K562 (cell line): ENCODE results near the gene SCAP. TPM values are rescaled to one million over a fixed set of nuclear protein-coding genes. Genes with fewer than 3 reads are reported as not detected.

ENCODE experiments used
- ARNT ChIP-seq, 2 experiments: fragments of 450-650 bp; IDR thresholded peaks; 2 replicates each; pipeline ENCODE4 v1.6.1; 2016; ENCODE audit warnings: mild to moderate bottlenecking in 1 of 2
- BHLHE40 ChIP-seq: IDR thresholded peaks from 2 replicates; pipeline ENCODE4 v1.6.1; 2011; ENCODE audit warnings: low read length, improper control_type of control experiment
- DDX20 ChIP-seq: fragments of 450-650 bp; IDR thresholded peaks from 2 replicates; pipeline ENCODE4 v1.6.1; 2016; ENCODE audit warnings: missing genetic modification characterization, low read depth, mild to moderate bottlenecking, missing compliant biosample characterization, moderate library complexity
- E2F5 ChIP-seq: sonication (generic); formaldehyde crosslinking; IDR thresholded peaks from 2 replicates; pipeline ENCODE4 v1.8.0; 2022; ENCODE audit warnings: mild to moderate bottlenecking, missing genetic modification reagents
- ETV1 ChIP-seq: fragments of 450-650 bp; conservative IDR thresholded peaks from 2 replicates; pipeline ENCODE4 v1.6.1; 2016; ENCODE audit warnings: missing genetic modification characterization, control low read depth, low read depth, missing compliant biosample characterization
- HNRNPLL ChIP-seq: fragments of 200-400 bp; formaldehyde crosslinking; IDR thresholded peaks from 2 replicates; pipeline ENCODE4 v1.6.1; 2017; ENCODE audit warnings: low read length, low read depth, mild to moderate bottlenecking; ENCODE audit not compliant: poor library complexity, severe bottlenecking
- KAT8 ChIP-seq: fragments of 450-650 bp; IDR thresholded peaks from 2 replicates; pipeline ENCODE4 v1.6.1; 2016; ENCODE audit warnings: low read depth, mild to moderate bottlenecking
- KDM4B ChIP-seq, 2 experiments: fragments of 450-650 bp in 1 of 2; sonication (generic) in 1 of 2; IDR thresholded peaks; 2 replicates each; pipeline ENCODE4 v1.6.1; 2016 to 2017; ENCODE audit warnings: borderline replicate concordance in 2 of 2, antibody characterized with exemption in 1 of 2, low read depth in 1 of 2, mild to moderate bottlenecking in 1 of 2
- KDM5B ChIP-seq: fragments of 200-600 bp; sonication (generic); IDR thresholded peaks from 2 replicates; pipeline ENCODE4 v1.6.1; 2012; ENCODE audit warnings: low read depth, mild to moderate bottlenecking, moderate library complexity, low read length, control low read depth, inconsistent platforms; ENCODE audit not compliant: insufficient replicate concordance
- MECOM ChIP-seq: fragments of 250-450 bp; sonication (Bioruptor Pico); IDR thresholded peaks from 2 replicates; pipeline ENCODE4 v1.8.0; 2022; ENCODE audit warnings: inconsistent platforms
- MIER1 ChIP-seq: fragments of 450-650 bp; IDR thresholded peaks from 2 replicates; pipeline ENCODE4 v1.6.1; 2016; ENCODE audit warnings: antibody characterized with exemption, mild to moderate bottlenecking, low read depth
- MLX ChIP-seq, 2 experiments: fragments of 450-650 bp in 1 of 2; sonication (generic) in 1 of 2; formaldehyde crosslinking; conservative IDR thresholded peaks; 2 replicates each; pipeline versions ENCODE4 v1.4.0 to v1.8.1; 2020 to 2022; ENCODE audit warnings: mild to moderate bottlenecking in 1 of 2, missing genetic modification reagents in 1 of 2
- PATZ1 ChIP-seq: fragments of 250-450 bp; sonication (Bioruptor Pico); IDR thresholded peaks from 2 replicates; pipeline ENCODE4 v1.5.0; 2020; ENCODE audit warnings: mild to moderate bottlenecking, borderline replicate concordance
- POLR2AphosphoS5 ChIP-seq: IDR thresholded peaks from 2 replicates; pipeline ENCODE4 v1.6.1; 2011; ENCODE audit warnings: mild to moderate bottlenecking, low read depth, low read length, moderate library complexity; ENCODE audit not compliant: control insufficient read depth, insufficient read depth
- PRPF4 ChIP-seq: fragments of 200-400 bp; formaldehyde crosslinking; IDR thresholded peaks from one replicate; pipeline ENCODE4 v1.6.1; 2017; ENCODE audit warnings: low read length, low read depth, mild to moderate bottlenecking; ENCODE audit not compliant: insufficient read depth, poor library complexity, severe bottlenecking
- PYGO2 ChIP-seq: fragments of 450-650 bp; IDR thresholded peaks from 2 replicates; pipeline ENCODE4 v1.6.1; 2016; ENCODE audit warnings: mild to moderate bottlenecking, missing genetic modification characterization, moderate library complexity, missing compliant biosample characterization
- SMARCA4 ChIP-seq: fragments of 450-650 bp; IDR thresholded peaks from 2 replicates; pipeline ENCODE4 v1.6.1; 2016
- SMARCE1 ChIP-seq: fragments of 450-650 bp; IDR thresholded peaks from 2 replicates; pipeline ENCODE4 v1.7.1; 2016; ENCODE audit warnings: mild to moderate bottlenecking
- TAL1 ChIP-seq: fragments of 450-650 bp; IDR thresholded peaks from 2 replicates; pipeline ENCODE4 v1.6.1; 2016; ENCODE audit warnings: mild to moderate bottlenecking
- TEAD4 ChIP-seq, 2 experiments: sonication (generic) in 1 of 2; formaldehyde crosslinking in 1 of 2; IDR thresholded peaks; 2 replicates each; pipeline versions ENCODE4 v1.6.1 to v1.8.0; 2012 to 2022; ENCODE audit warnings: borderline replicate concordance in 1 of 2, inconsistent platforms in 1 of 2, low read length in 1 of 2, mild to moderate bottlenecking in 1 of 2, missing genetic modification reagents in 1 of 2
- ZNF324 ChIP-seq: fragments of 250-450 bp; sonication (Bioruptor Pico); IDR thresholded peaks from 2 replicates; pipeline ENCODE4 v1.4.0; 2020; ENCODE audit warnings: mild to moderate bottlenecking
- ZNF668 ChIP-seq: fragments of 250-450 bp; sonication (Bioruptor Pico); IDR thresholded peaks from 2 replicates; pipeline ENCODE4 v1.8.0; 2022; ENCODE audit warnings: mild to moderate bottlenecking, inconsistent platforms
- ZZZ3 ChIP-seq: fragments of 450-650 bp; IDR thresholded peaks from 2 replicates; pipeline ENCODE4 v1.6.1; 2016; ENCODE audit warnings: antibody characterized with exemption, mild to moderate bottlenecking, moderate library complexity
- polyA plus RNA-seq, 8 experiments: library from polyadenylated mRNA; depleted of rRNA in 4 of 8; stranded (reverse) in 5 of 8; unstranded in 3 of 8; fragments of >200 nt; fragmentation: Nextera tagmentation in 2 of 8; fragmentation: Illumina TruSeq in 1 of 8; extraction: Ambion mirVana in 2 of 8; extraction: Trizol in 1 of 8; gene quantifications; 2 replicates each; pipeline versions ENCODE4 v1.2.1 to v1.2.3, GENCODE V29; 2011 to 2014; ENCODE audit warnings: inconsistent platforms in 1 of 8, missing spikeins in 1 of 8
- total RNA-seq, 7 experiments: library from RNA; depleted of rRNA in 6 of 7; stranded (reverse); fragments of >200 nt in 6 of 7; fragmentation: Illumina TruSeq in 2 of 7; extraction: Trizol in 2 of 7; gene quantifications; 2 replicates each; pipeline versions ENCODE4 v1.2.1 to v1.2.3, GENCODE V29; 2011 to 2021; ENCODE audit warnings: low replicate concordance in 1 of 7
- TF ChIP-seq, protein P1 (sequence below): fragments of 450-650 bp; IDR thresholded peaks from 2 replicates; pipeline ENCODE4 v1.6.1; 2016

The SCAP gene
- total and polyA plus RNA-seq, 9 of the 15 experiments (the other 6 are each of a cell fraction or from before 2014, with no cell fraction given): 2.6 to 104 (median 37.8) TPM

DNA sequence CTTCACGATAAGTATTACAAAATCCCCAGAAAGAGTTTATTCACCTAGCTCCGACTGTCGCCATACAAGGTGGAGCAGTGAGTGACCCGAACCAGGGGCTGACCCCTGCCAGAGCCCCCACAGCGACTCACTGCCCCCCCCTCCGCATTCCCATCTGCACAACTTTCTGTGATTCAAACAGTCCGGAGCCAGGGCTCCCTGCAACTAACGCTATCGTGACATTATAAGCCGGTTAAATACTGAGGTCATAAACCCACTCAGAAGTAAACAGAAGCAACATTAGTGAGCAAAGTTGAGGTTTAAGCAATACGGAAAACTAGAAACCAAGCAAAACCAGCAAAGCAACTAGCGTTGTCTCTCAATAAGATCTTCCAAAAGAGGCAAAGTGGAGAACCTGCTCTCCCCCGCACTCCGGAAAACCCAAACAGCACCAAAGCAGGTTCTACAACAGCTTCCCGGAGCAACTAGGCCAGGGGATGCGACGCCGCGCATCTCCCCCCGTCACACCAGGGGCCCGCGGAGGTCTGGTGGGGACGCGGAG is 642 bp downstream of the SCAP start (continued):
- TF ChIP-seq E2F5 (CRISPR knock-in tag) (no peak), DDX20 (tag) (no peak), PATZ1 (CRISPR knock-in tag) (no peak), SMARCE1 (peak; percentile 39; the same call in 1 of the 2 replicates), ARNT (IDR thresholded peaks at IDR 0.05) (peak in 1 of 2 experiments; percentile 40; a peak in 1 of 4 replicates), KDM4B (IDR thresholded peaks at IDR 0.05; ENCODE audit: borderline replicate concordance in 2 of 2, low read depth in 1 of 2) (no peak), SMARCA4 (0 out of 2 replicates have a peak, but pooled peaks have one; percentile 36), BHLHE40 (no peak), MECOM (CRISPR knock-in tag) (no peak), ETV1 (tag) (peak; percentile 67), KDM5B (peak; percentile 2), MIER1 (0 out of 2 replicates have a peak, but pooled peaks have one; percentile 24), HNRNPLL (peak; percentile 52), KAT8 (no peak), POLR2AphosphoS5 (0 out of 2 replicates have a peak, but pooled peaks have one; percentile 6), PYGO2 (no peak), ZNF668 (CRISPR knock-in tag) (0 out of 2 replicates have a peak, but pooled peaks have one; percentile 17), TEAD4 (IDR thresholded peaks at IDR 0.05; ENCODE audit: low read length) (peak; percentile 34), TEAD4 (CRISPR knock-in tag; IDR thresholded peaks at IDR 0.05; ENCODE audit: borderline replicate concordance) (no peak), ZZZ3 (no peak), ZNF324 (CRISPR knock-in tag) (0 out of 2 replicates have a peak, but pooled peaks have one; percentile 26), TAL1 (no peak), MLX (CRISPR knock-in tag; conservative IDR thresholded peaks at IDR 0.05) (no peak), PRPF4 (no peak)
- TF ChIP-seq, protein P1, sequence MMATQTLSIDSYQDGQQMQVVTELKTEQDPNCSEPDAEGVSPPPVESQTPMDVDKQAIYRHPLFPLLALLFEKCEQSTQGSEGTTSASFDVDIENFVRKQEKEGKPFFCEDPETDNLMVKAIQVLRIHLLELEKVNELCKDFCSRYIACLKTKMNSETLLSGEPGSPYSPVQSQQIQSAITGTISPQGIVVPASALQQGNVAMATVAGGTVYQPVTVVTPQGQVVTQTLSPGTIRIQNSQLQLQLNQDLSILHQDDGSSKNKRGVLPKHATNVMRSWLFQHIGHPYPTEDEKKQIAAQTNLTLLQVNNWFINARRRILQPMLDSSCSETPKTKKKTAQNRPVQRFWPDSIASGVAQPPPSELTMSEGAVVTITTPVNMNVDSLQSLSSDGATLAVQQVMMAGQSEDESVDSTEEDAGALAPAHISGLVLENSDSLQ: no peak
